SU-DHL-6 (cell line): ENCODE measurements around the gene HAO1.

Experiments used
- H2AFZ ChIP-seq: fragments of 200-600 bp; sonication (generic); 2 replicates; pipeline ENCODE4 v1.6.1; 2014; ENCODE audit warnings: low read depth, mild to moderate bottlenecking, moderate library complexity, mixed read lengths, antibody characterized with exemption, low read length; ENCODE audit not compliant: severe bottlenecking
- H3F3A ChIP-seq: fragments of 200-600 bp; shearing (Covaris generic); 2 replicates; pipeline ENCODE4 v1.6.0; 2016; ENCODE audit warnings: antibody characterized with exemption, mild to moderate bottlenecking; ENCODE audit not compliant: insufficient read depth
- H3K27ac ChIP-seq: fragments of 200-600 bp; sonication (generic); 2 replicates; pipeline ENCODE4 v1.5.1; 2016; ENCODE audit warnings: low read depth, mild to moderate bottlenecking, low read length, moderate library complexity, mixed read lengths
- H3K27me3 ChIP-seq: fragments of 200-600 bp; sonication (generic), shearing (Covaris generic); 2 replicates; pipeline ENCODE4 v1.6.0; 2014; ENCODE audit warnings: mild to moderate bottlenecking, low read length
- H3K36me3 ChIP-seq: fragments of 200-600 bp; sonication (generic); 2 replicates; pipeline ENCODE4 v1.6.1; 2014; ENCODE audit warnings: mild to moderate bottlenecking, low read length, mixed read lengths
- H3K4me2 ChIP-seq: fragments of 300-600, 200-600 bp; shearing (Covaris generic), sonication (generic); 2 replicates; pipeline ENCODE4 v1.6.0; 2014; ENCODE audit warnings: low read length, low read depth, mild to moderate bottlenecking; ENCODE audit not compliant: poor library complexity, severe bottlenecking
- H3K4me3 ChIP-seq: fragments of 200-600 bp; sonication (generic); 2 replicates; pipeline ENCODE4 v1.5.1; 2014; ENCODE audit warnings: antibody characterized with exemption, low read length, mild to moderate bottlenecking, mixed read lengths; ENCODE audit not compliant: insufficient read depth, poor library complexity, severe bottlenecking
- H3K79me2 ChIP-seq: fragments of 200-600 bp; sonication (generic); 2 replicates; pipeline ENCODE4 v1.6.1; 2014; ENCODE audit warnings: mild to moderate bottlenecking, low read length, moderate library complexity; ENCODE audit not compliant: insufficient read depth
- H3K9ac ChIP-seq: fragments of 200-600 bp; sonication (generic); 2 replicates; pipeline ENCODE4 v1.7.0; 2014; ENCODE audit warnings: mild to moderate bottlenecking, low read length
- H3K9me2 ChIP-seq: fragments of 200-600 bp; sonication (generic); replicated peaks from 2 replicates; pipeline ENCODE4 v1.6.1; 2014; ENCODE audit warnings: low read length; ENCODE audit not compliant: insufficient read depth
- H3K9me3 ChIP-seq: fragments of 200-600 bp; sonication (generic); 2 replicates; pipeline ENCODE4 v1.6.1; 2014; ENCODE audit warnings: low read length, mixed read lengths; ENCODE audit not compliant: insufficient read depth
- H4K20me1 ChIP-seq: fragments of 200-600 bp; sonication (generic); 2 replicates; pipeline ENCODE4 v1.6.1; 2014; ENCODE audit warnings: low read depth, mild to moderate bottlenecking, antibody characterized with exemption, low read length, moderate library complexity, mixed read lengths
- EZH2phosphoT487 ChIP-seq: fragments of 200-600 bp; sonication (generic), shearing (Covaris generic); conservative IDR thresholded peaks from 2 replicates; pipeline ENCODE4 v1.6.1; 2018; ENCODE audit warnings: mild to moderate bottlenecking, antibody characterized with exemption, low read length, moderate library complexity, mixed read lengths
- TF ChIP-seq, protein P1 (sequence below): fragments of 200-600 bp; sonication (generic); IDR thresholded peaks from one replicate; pipeline ENCODE4 v1.5.1; 2017; ENCODE audit warnings: antibody characterized with exemption, mild to moderate bottlenecking, low read length, moderate library complexity; ENCODE audit not compliant: insufficient read depth, poor library complexity, severe bottlenecking

The HAO1 gene

DNA sequence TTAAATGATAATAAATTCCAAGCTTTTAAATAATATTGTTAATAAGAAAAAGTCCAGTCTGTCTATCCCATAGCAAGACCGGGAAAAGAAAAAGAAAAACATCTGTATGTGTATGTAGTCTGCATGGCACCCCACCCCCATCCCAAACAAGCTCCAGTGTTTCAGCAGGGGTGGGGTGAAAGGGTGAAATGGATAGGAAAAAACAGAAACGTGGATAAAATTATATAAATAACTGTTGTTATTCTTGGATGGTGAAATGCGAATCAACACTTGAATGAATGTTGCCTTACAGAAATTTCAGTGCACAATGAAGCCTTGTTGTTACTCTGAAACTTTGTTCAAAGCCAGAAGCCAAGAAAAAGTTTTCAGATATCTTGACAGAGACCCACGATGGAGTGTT, 31.4 kb downstream of the HAO1 start:
- TF ChIP-seq, protein P1, sequence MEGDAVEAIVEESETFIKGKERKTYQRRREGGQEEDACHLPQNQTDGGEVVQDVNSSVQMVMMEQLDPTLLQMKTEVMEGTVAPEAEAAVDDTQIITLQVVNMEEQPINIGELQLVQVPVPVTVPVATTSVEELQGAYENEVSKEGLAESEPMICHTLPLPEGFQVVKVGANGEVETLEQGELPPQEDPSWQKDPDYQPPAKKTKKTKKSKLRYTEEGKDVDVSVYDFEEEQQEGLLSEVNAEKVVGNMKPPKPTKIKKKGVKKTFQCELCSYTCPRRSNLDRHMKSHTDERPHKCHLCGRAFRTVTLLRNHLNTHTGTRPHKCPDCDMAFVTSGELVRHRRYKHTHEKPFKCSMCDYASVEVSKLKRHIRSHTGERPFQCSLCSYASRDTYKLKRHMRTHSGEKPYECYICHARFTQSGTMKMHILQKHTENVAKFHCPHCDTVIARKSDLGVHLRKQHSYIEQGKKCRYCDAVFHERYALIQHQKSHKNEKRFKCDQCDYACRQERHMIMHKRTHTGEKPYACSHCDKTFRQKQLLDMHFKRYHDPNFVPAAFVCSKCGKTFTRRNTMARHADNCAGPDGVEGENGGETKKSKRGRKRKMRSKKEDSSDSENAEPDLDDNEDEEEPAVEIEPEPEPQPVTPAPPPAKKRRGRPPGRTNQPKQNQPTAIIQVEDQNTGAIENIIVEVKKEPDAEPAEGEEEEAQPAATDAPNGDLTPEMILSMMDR, result no peak
- H3K4me2 ChIP-seq, result no peak overlapping the region
- H3K9ac ChIP-seq, result no peak overlapping the region
- no peaks in the 10 kb centered on the region for H3K36me3 ChIP-seq
- no peak overlapping the region for H3K27ac ChIP-seq
- no peak overlapping the region for H3K4me3 ChIP-seq
- no peaks in the 10 kb centered on the region for H3K9me2 ChIP-seq
- no peaks in the 10 kb centered on the region for H3K79me2 ChIP-seq
- no peak overlapping the region for H2AFZ ChIP-seq
- H4K20me1 ChIP-seq, result no peaks in the 10 kb centered on the region
- no peaks in the 10 kb centered on the region for H3K27me3 ChIP-seq
- H3K9me3 ChIP-seq, result no peaks in the 10 kb centered on the region
- no peaks in the 10 kb centered on the region for H3F3A ChIP-seq

DNA sequence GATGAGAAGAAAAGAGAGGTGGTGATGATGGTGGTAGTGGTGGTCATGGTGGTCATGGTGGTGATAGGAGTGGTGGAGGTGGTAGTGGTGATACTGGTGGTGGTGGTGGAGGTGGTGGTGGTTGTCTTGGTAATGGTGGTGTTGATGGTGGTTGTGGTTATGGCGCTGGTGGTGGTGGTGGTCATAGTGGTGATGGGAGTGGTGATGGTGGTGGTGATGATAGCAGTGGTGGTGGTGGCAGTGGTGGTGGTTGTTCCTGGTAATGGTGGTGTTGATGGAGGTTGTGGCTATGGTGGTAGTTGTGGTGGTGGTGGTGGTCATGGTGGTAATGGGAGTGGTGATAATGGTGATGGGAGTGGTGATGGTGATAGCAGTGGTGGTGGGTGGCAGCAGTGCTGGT, 36.8 kb downstream of the HAO1 start:
- no peaks in the 10 kb centered on the region for H4K20me1 ChIP-seq
- H2AFZ ChIP-seq, result no peak overlapping the region
- no peak overlapping the region for H3K4me3 ChIP-seq
- no peak overlapping the region for H3K27ac ChIP-seq
- no peaks in the 10 kb centered on the region for H3K79me2 ChIP-seq
- H3K27me3 ChIP-seq, result no peaks in the 10 kb centered on the region
- no peak for TF ChIP-seq EZH2phosphoT487
- H3K9ac ChIP-seq, result no peak overlapping the region
- no peak overlapping the region for H3K4me2 ChIP-seq
- H3F3A ChIP-seq, result no peaks in the 10 kb centered on the region
- no peaks in the 10 kb centered on the region for H3K9me3 ChIP-seq
- H3K9me2 ChIP-seq, result no peaks in the 10 kb centered on the region
- no peaks in the 10 kb centered on the region for H3K36me3 ChIP-seq

DNA sequence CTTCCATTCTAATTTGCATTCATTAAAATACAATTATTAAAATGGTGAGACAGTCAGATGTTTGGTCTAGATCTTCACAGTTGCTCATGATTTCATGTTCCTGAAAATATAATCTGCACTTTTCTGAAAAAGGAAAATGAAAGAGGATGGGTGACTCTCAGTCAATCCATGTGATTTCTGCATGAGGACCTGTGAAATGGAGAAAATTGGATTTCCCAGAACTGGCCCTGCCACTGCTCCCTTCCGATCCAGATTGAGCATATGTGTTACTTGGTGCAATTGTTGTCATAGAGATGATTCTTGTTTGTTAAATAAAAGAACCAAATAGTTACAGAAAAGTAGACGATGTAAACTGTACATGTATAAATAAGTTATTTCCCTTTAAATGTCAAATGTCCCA, 37.4 kb downstream of the HAO1 start:
- Histone ChIP-seq H3K4me2 (no peak overlapping the region), H4K20me1 (no peaks in the 10 kb centered on the region), H3F3A (no peaks in the 10 kb centered on the region), H3K27me3 (no peaks in the 10 kb centered on the region), H3K9ac (no peak overlapping the region), H3K9me3 (no peaks in the 10 kb centered on the region), H3K27ac (no peak overlapping the region), H3K36me3 (no peaks in the 10 kb centered on the region), H3K4me3 (no peak overlapping the region), H3K9me2 (no peaks in the 10 kb centered on the region), H2AFZ (no peak overlapping the region), H3K79me2 (no peaks in the 10 kb centered on the region)
- TF ChIP-seq, protein P1, result no peak
- TF ChIP-seq EZH2phosphoT487, result no peak

DNA sequence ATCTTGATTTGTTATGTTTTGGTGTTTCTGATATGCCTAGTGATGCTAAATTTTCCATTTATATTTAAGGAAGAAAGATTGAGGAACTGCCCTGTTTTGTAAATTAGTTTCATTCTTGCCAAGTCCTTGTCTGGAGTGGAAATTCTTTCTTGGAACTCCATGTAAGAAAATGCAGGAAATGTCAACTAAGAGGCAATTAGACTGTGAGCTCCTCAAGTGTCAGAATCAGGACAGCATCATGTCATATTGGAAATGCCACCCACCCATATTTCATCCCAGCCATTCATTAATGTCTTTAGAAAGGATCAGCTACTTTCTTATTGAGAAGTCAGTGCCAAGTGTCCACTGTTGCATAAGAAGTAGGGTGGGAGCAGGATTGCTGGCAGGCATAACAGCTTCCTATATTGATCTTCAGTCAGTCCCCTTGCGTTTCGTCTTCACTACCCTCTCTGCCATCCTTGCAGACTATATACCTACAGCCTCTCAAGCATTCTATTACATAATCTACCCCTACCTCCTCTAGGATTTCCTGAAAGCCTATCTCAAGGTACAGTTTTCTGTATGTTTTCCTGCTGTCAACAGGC, 42.4 kb downstream of the HAO1 start:
- no peaks in the 10 kb centered on the region for H4K20me1 ChIP-seq
- H3K4me2 ChIP-seq, result no peak overlapping the region
- H3K9me3 ChIP-seq, result no peaks in the 10 kb centered on the region
- no peak overlapping the region for H2AFZ ChIP-seq
- no peaks in the 10 kb centered on the region for H3K27me3 ChIP-seq
- no peaks in the 10 kb centered on the region for H3K36me3 ChIP-seq
- TF ChIP-seq, protein P1, result no peak
- no peak for TF ChIP-seq EZH2phosphoT487
- H3K4me3 ChIP-seq, result no peak overlapping the region
- no peaks in the 10 kb centered on the region for H3F3A ChIP-seq
- H3K9me2 ChIP-seq, result no peaks in the 10 kb centered on the region
- no peak overlapping the region for H3K9ac ChIP-seq
- H3K79me2 ChIP-seq, result no peaks in the 10 kb centered on the region
- no peak overlapping the region for H3K27ac ChIP-seq
